Left lung (tissue), 10 donors: ENCODE data around the gene DNASE1L1. TPM values are rescaled to one million over a fixed set of nuclear protein-coding genes. Genes with fewer than 3 reads are reported as not detected.

Experiments used
- ATAC-seq: fragments of 200-7000 bp; cut with Tn5 transposase; one replicate; pipeline ENCODE4 v1.9.1; 2020; ENCODE audit warnings: moderate library complexity
- DNase-seq, 4 donors: peaks; one replicate each; pipeline ENCODE4 v3.0.0-alpha.2; 2013 to 2020
- H3K27ac ChIP-seq, 2 donors: fragments of 200-600 bp; sonication (generic) in 1 of 2; one replicate each; pipeline versions ENCODE4 v1.5.0 to v1.8.0; 2020 to 2021
- H3K27me3 ChIP-seq, 2 donors: fragments of 200-600 bp; sonication (generic) in 1 of 2; one replicate each; pipeline versions ENCODE4 v1.5.0 to v1.8.0; 2020 to 2021
- H3K36me3 ChIP-seq, 2 donors: fragments of 200-600 bp; sonication (generic) in 1 of 2; one replicate each; pipeline versions ENCODE4 v1.5.0 to v1.8.0; 2020 to 2021
- H3K4me1 ChIP-seq, 2 donors: fragments of 200-600 bp; one replicate each; pipeline ENCODE4 v1.8.0; 2021
- H3K4me3 ChIP-seq, 2 donors: fragments of 200-600 bp; sonication (generic) in 1 of 2; one replicate each; pipeline versions ENCODE4 v1.5.0 to v1.8.0; 2020 to 2021; ENCODE audit warnings: mild to moderate bottlenecking in 1 of 2
- H3K9me3 ChIP-seq, 2 donors: fragments of 200-600 bp; sonication (generic) in 1 of 2; one replicate each; pipeline versions ENCODE4 v1.5.0 to v1.8.0; 2020 to 2021
- intact Hi-C, 2 donors: fragments of 100-400 bp; cut with DNase I; formaldehyde crosslinking; loops; one replicate each; pipeline versions ENCODE4 v1.11.2 to v1.14.2; 2022
- polyA plus RNA-seq, 6 donors: library from polyadenylated mRNA; unstranded; fragments of 120-200 nt; gene quantifications; one replicate each; pipeline ENCODE4 v1.2.1, GENCODE V29; 2013; ENCODE audit not compliant: insufficient read length in 6 of 6
- total RNA-seq, 2 donors: library from RNA; stranded (reverse); fragmentation: NEBNext Ultra II Directional; extraction: Animal tissue kit (Norgen Biotek cat#: 25700); gene quantifications; one replicate each; pipeline ENCODE4 v1.2.1, GENCODE V29; 2021
- TF ChIP-seq, protein P1 (sequence below), 2 donors: fragments of 200-600 bp; sonication (generic) in 1 of 2; IDR thresholded peaks; one replicate each; pipeline versions ENCODE4 v1.5.0 to v1.8.0; 2021; ENCODE audit warnings: antibody characterized with exemption in 2 of 2
- donor health status: DM: no; HTN: yes; CAD: no.
- donor health status: DM: no; HTN: no; CAD: no.

DNASE1L1 gene
- total and polyA plus RNA-seq, 8 donors, result 8.8 to 36.1 (median 10.4) TPM

DNA sequence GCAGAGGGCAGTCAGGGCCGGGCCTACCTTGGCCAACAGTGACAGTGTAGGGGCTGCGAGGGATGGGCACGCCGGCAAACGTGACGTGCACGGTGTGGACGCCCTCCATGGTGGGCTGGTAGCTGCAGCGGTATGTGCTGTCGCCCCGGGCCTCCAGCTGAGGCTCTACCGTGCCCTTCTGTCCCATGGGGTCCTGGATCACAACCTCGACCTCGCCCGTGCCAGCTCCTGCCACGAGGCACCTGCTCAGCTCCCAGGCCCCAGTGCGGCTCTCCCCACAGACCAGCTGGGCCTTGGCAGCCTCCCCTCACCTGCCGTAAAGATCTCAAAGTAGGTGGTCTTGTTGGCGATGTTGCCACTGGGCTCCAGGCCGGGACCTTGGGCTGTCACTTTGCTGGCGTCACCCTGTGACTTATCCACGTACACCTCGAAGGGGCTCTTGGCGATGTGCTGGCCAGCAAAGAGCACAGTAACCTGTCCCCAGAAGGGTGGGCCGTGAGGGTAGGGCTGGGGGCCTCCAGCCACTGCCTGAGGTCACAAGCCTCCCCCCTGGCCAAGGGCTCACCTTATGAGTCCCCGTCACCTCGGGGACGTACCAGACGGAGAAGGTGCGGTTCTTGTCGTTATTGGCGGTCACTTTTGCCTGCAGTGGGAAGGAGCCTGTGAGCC lies 42.9 kb downstream of the DNASE1L1 start:
- TF ChIP-seq, protein P1, sequence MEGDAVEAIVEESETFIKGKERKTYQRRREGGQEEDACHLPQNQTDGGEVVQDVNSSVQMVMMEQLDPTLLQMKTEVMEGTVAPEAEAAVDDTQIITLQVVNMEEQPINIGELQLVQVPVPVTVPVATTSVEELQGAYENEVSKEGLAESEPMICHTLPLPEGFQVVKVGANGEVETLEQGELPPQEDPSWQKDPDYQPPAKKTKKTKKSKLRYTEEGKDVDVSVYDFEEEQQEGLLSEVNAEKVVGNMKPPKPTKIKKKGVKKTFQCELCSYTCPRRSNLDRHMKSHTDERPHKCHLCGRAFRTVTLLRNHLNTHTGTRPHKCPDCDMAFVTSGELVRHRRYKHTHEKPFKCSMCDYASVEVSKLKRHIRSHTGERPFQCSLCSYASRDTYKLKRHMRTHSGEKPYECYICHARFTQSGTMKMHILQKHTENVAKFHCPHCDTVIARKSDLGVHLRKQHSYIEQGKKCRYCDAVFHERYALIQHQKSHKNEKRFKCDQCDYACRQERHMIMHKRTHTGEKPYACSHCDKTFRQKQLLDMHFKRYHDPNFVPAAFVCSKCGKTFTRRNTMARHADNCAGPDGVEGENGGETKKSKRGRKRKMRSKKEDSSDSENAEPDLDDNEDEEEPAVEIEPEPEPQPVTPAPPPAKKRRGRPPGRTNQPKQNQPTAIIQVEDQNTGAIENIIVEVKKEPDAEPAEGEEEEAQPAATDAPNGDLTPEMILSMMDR (IDR thresholded peaks at IDR 0.05), result no peak
- H3K4me1 ChIP-seq, result peaks cover 0 to 23% of the 10 kb centered on the region in 2 donors
- no peak overlapping the region for H3K4me3 ChIP-seq
- DNase-seq, result no peak
- intact Hi-C loops, result no loop called here
- H3K27me3 ChIP-seq, result no peaks in the 10 kb centered on the region
- no peaks in the 10 kb centered on the region for H3K9me3 ChIP-seq
- H3K36me3 ChIP-seq, result peaks cover 0 to 71% of the 10 kb centered on the region in 2 donors
- H3K27ac ChIP-seq, result no peak overlapping the region
- no peak for ATAC-seq

DNA sequence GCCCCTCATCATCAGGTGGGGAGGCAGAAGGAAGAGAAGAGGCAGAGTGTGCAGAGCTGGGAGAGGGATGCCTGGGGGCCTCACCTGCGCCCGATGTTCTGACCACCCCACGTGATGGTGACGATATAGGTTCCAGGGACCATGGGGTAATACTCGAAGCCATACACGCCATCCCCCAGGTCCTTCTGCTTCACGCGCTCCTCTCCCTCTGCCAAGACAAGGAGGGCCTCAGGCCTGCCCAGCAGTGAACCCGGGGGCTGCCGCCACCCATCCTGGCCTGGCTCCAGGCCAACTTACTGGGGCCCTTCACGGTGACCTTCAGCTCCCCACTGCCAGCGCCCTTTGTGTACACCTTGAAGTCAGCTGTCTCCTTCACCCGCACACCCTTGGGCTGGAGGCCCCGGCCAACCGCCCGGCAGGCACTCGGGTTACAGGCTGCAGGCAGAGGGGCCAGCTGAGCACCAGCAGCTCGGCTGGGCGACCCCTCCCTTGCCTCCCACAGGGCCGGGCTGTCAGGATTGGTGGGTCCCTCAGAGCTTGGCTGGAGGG lies 43.9 kb downstream of the DNASE1L1 start:
- peaks cover 0 to 81% of the 10 kb centered on the region in 2 donors for H3K36me3 ChIP-seq

DNA sequence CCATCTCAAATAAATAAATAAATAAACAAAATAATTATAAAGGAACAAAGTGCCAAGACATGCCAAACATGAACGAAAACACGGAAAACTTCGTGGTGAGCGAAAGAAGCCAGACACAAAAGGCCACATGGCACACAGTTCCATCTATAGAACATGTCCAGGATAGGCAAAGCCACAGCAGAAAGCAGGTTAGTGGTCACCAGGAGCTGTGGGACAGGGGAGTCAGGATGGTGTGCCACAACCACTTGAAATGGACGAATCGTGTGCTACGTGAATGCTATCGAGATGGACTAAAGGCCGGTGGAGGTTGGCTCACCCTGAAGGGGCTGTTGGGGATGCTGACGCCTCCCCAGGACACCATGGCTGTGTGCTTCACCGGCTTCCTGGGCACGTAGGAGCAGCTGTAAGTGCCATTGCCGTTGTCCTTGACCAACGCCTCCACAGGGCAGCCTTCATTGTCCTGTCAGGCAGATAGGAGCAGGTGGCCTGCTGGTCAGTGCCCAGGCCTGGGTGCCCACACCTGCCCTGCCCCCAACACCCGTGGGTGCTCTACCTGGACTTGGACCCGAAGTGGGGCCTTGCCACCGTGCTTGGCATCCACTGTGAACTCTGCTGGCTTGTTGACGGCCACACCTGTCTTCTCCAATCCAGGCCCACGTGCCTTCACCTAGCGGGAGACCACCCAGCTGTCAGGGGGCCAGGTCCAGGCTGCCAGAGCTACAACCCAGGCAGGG lies 45.2 kb downstream of the DNASE1L1 start:
- no peak overlapping the region for H3K4me3 ChIP-seq
- H3K27ac ChIP-seq, result no peak overlapping the region
- H3K4me1 ChIP-seq, result peaks cover 0 to 23% of the 10 kb centered on the region in 2 donors
- H3K9me3 ChIP-seq, result no peaks in the 10 kb centered on the region
- H3K36me3 ChIP-seq, result peaks cover 0 to 93% of the 10 kb centered on the region in 2 donors
- no peak for ATAC-seq
- TF ChIP-seq, protein P1 (IDR thresholded peaks at IDR 0.05), result no peak
- H3K27me3 ChIP-seq, result no peaks in the 10 kb centered on the region
- no peak for DNase-seq
- intact Hi-C loops, result no loop called here

More for the DNA sequence above, 43.9 kb downstream of the DNASE1L1 start:
- intact Hi-C loops, result no loop called here
- ATAC-seq (no peak), DNase-seq (no peak)
- Histone ChIP-seq H3K4me3 (no peak overlapping the region), H3K9me3 (no peaks in the 10 kb centered on the region), H3K27ac (no peak overlapping the region), H3K4me1 (peaks cover 0 to 23% of the 10 kb centered on the region in 2 donors), H3K27me3 (no peaks in the 10 kb centered on the region)
- TF ChIP-seq, protein P1 (IDR thresholded peaks at IDR 0.05), result no peak

DNA sequence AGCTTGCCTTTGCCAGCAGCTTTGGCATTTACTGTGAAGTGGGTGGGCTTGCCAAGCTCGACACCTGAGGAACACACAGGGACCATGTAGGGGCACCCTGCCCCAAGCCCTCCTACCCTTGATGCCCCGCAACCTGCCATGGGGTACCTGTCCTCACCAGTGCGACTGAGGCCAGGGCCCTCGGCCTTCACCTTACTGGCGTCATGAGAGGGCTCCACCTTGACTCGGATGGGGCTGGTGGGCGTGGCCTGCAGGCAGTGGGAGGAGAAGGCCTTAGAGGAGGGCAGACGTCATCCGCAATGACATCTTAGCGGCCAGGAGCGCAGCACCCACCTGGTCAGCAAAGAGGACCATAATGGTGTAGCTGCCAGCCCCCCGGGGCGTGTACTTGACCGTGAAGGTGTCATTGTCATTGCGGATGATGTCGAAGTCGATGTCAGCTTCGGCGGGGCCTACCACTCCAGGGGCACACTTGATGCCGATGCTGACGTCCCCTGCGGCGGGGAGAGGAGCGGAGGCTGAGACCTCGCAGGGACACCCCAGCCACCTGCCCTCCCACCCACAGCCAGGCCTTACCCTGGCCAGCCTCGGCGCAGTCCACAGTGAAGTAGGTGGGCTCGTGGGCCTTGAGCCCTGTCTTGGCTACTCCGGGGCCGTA lies 46.8 kb downstream of the DNASE1L1 start:
- intact Hi-C loops, result no loop called here
- TF ChIP-seq, protein P1 (IDR thresholded peaks at IDR 0.05), result no peak
- Histone ChIP-seq H3K4me1 (peaks cover 0 to 16% of the 10 kb centered on the region in 2 donors), H3K27ac (no peak overlapping the region), H3K4me3 (no peak overlapping the region), H3K36me3 (peaks cover 0 to 100% of the 10 kb centered on the region in 2 donors), H3K9me3 (no peaks in the 10 kb centered on the region), H3K27me3 (no peaks in the 10 kb centered on the region)
- DNase-seq (no peak), ATAC-seq (no peak)
